Ectodermal cell (in vitro differentiated cells): ENCODE measurements around the gene RUNX2.
"Not testable (repeated sequence)": the region's sequence is repeated elsewhere in the genome, so short reads cannot be mapped to it uniquely, and the experiment has no call there.

Experiments used
- H3K27ac ChIP-seq: 2 replicates; pipeline ENCODE4 v1.7.0; 2013; ENCODE audit warnings: mild to moderate bottlenecking, low read depth, low read length; ENCODE audit not compliant: insufficient read depth, poor library complexity, severe bottlenecking
- H3K27me3 ChIP-seq: 2 replicates; pipeline ENCODE4 v1.7.0; 2013; ENCODE audit warnings: mild to moderate bottlenecking, low read length; ENCODE audit not compliant: insufficient read depth, control insufficient read depth, poor library complexity, severe bottlenecking
- H3K36me3 ChIP-seq: one replicate; pipeline ENCODE4 v1.7.0; 2013; ENCODE audit warnings: low read length; ENCODE audit not compliant: control insufficient read depth, insufficient read depth
- H3K4me1 ChIP-seq: one replicate; pipeline ENCODE4 v1.7.0; 2013; ENCODE audit warnings: low read length; ENCODE audit not compliant: control insufficient read depth, insufficient read depth
- H3K4me3 ChIP-seq: 2 replicates; pipeline ENCODE4 v1.7.0; 2013; ENCODE audit warnings: low read depth, low read length, control low read depth; ENCODE audit not compliant: insufficient read depth
- H3K9me3 ChIP-seq: 2 replicates; pipeline ENCODE4 v1.7.0; 2013; ENCODE audit warnings: mild to moderate bottlenecking, low read length, moderate library complexity; ENCODE audit not compliant: control insufficient read depth
- WGBS, 2 experiments: methylation state at CpG; one replicate each; pipeline ENCODE4 v1.1.7; 2013; ENCODE audit warnings: missing lambda C conversion rate in 2 of 2; 5-methylcytosine and 5-hydroxymethylcytosine counted together

RUNX2 gene

DNA sequence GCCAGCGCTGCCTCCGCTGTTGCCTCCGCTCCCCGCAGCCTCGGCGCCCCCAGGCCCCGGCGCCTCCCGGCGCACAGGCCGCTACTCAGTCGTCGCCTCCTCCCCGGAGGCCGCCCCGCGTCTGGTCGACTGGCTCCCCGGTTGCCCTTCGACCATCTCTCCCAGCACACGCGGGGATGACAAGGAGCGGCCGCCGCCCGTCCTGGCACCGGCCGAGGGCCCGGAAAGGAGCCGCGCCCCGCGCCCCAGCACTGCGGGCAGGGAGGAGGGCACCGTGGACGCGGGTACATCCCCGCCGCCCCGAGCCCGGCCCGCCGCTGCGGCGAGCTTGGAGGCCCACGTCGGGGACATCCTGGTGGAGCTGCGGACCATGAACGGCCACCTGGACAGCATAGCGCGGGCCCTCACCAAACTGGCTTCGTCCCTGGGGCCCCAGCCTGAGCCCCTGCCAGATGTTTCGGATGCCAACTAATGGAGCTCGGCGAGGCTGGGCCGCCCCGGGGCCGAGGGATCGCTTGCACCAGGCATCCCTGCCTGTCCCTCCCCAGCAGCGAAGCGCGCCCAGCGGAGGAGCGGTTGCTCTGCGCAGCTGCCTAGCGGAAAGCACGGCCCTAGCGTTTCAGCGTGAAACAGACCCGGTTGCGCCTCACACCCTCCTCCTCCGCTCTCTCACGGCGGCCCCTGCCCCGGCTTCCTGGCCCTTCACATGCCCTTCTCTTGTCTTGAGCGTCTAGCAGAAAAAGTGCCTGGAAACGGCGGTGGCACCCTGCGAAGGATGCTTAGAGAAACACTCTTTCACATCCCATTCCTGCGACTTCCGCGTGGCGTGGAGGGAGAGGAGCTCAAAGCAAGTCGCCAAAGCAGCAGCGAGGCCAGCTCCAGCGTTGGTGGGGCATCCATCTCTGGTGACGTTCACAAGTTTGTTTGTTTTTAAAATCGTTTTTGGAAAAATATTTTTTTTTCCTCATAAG, 335.4 kb downstream of the RUNX2 start:
- H3K36me3 ChIP-seq: no peaks in the 10 kb centered on the region
- peaks cover 8% of the 10 kb centered on the region for H3K4me1 ChIP-seq
- H3K27me3 ChIP-seq: peaks cover 16% of the 10 kb centered on the region
- no peak overlapping the region for H3K27ac ChIP-seq
- 83 to 85% methylated on average over 87 to 88 of the region's 88 CpGs for WGBS, 2 experiments
- H3K4me3 ChIP-seq: no peak overlapping the region
- H3K9me3 ChIP-seq: no peaks in the 10 kb centered on the region

DNA sequence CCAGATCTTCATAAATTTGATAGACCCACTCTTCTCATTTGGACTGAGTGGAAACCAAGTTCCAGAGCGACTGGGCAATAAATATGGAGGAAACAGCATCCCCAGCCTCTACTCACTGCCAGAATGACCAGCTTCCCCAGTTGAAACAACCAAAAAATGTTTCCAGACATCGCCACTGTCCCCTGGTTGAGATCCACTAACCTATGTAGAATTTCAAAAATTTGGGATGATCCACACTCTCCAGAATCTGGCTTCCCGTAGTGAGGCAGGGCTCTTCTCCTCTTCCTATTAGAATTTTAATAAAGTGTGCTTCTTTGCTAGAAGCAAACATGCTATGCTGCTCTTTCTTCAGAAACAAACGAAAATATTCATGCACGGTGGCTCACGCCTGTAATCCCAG, 336.6 kb downstream of the RUNX2 start:
- H3K9me3 ChIP-seq: no peaks in the 10 kb centered on the region
- H3K27me3 ChIP-seq: peaks cover 16% of the 10 kb centered on the region
- H3K4me3 ChIP-seq: no peak overlapping the region
- no peaks in the 10 kb centered on the region for H3K36me3 ChIP-seq
- no peak overlapping the region for H3K27ac ChIP-seq
- WGBS, 2 experiments: 93 to 95% methylated on average over 6 of the region's 6 CpGs
- peaks cover 8% of the 10 kb centered on the region for H3K4me1 ChIP-seq

DNA sequence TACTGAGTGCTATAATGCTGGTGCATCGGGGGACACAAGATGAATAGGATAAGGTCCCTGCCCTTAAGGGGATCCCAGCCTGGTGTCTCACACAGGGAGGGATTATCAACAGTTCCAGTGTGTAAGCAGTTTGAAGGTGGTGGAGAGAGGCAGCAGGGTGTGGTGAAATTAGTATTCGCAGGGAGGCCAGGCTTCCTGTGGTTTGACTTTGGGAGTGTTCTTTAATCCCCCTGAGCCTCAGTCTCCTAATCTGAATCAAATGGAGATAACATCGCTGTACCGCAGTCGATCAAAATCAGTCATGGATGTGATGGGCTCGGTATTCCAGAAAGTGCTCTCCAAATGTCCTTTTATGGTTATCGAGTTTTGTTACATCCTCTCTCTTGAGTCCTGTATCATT, 337.7 kb downstream of the RUNX2 start:
- H3K36me3 ChIP-seq: no peaks in the 10 kb centered on the region
- H3K9me3 ChIP-seq: no peaks in the 10 kb centered on the region
- no peak overlapping the region for H3K4me3 ChIP-seq
- H3K27ac ChIP-seq: no peak overlapping the region
- H3K4me1 ChIP-seq: peaks cover 8% of the 10 kb centered on the region
- 88 to 90% methylated on average over 7 of the region's 7 CpGs for WGBS, 2 experiments
- peaks cover 16% of the 10 kb centered on the region for H3K27me3 ChIP-seq

DNA sequence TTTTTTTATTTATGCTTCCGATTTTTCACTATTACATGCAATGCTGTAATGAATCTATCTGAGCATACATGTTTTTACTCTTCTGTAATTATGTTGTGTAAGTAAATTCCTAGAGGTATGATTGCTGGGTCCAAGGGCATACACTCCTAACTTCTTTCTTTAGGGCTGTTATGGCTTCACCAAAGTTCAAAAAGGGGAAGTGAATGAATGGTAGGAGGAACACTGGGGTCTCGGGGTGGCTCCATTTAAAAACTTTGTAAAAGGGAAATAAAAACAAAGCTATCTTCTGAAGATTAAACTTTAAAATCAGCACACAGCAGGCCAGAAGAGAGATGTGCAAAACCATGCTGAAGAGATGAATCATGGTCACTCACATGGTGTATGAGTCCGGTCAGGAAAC, 338.7 kb downstream of the RUNX2 start:
- WGBS, 2 experiments: 90 to 98% methylated on average over 2 of the region's 3 CpGs

DNA sequence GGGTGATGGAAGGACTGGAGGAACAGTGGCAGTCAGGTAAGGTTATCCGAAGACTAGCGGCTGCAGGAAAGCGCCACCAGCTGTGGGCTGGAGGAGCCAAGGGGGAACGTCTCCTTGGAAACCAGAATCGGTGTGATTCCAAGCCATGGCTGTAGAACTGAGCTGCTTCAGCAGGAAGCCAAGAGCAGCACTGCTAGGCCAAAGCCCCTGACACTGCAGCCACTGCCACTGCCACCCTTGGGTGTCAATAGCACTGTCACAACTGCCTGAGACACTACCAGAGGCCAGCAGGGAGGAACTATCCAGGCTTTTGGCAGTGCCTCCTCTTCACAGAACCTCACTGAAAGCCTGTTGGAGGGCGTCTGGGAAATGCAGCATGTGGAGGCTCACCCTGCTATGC, 339.2 kb downstream of the RUNX2 start:
- no peak overlapping the region for H3K27ac ChIP-seq
- no peaks in the 10 kb centered on the region for H3K36me3 ChIP-seq
- 58 to 62% methylated on average over 6 of the region's 6 CpGs for WGBS, 2 experiments
- H3K27me3 ChIP-seq: peaks cover 16% of the 10 kb centered on the region
- H3K9me3 ChIP-seq: no peaks in the 10 kb centered on the region
- peaks cover 8% of the 10 kb centered on the region for H3K4me1 ChIP-seq
- H3K4me3 ChIP-seq: no peak overlapping the region

More for the DNA sequence above, 338.7 kb downstream of the RUNX2 start:
- Histone ChIP-seq H3K4me3 (no peak overlapping the region), H3K36me3 (no peaks in the 10 kb centered on the region), H3K4me1 (peaks cover 8% of the 10 kb centered on the region), H3K27ac (no peak overlapping the region), H3K9me3 (no peaks in the 10 kb centered on the region), H3K27me3 (peaks cover 16% of the 10 kb centered on the region)

DNA sequence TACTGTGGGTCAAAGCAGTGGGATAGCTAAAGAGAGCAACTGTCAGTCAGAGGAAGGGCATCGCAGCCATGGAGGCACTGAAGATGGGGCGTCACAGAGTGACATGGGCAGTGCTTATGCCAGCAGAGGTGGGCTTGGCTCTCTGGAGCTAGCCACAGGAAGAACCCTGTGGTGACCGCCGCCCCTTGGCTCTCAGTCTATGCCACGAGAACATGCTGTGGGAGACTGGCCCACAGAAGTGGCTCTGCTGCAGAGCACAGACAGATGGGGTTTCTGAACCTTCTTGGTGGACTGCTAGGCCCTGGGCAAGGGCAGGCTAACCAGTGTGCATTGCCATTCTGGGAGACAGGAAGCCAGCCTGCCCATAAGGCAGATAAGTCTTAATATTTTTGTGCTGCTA, 339.6 kb downstream of the RUNX2 start:
- Histone ChIP-seq H3K27ac (no peak overlapping the region), H3K27me3 (peaks cover 12% of the 10 kb centered on the region), H3K9me3 (no peaks in the 10 kb centered on the region), H3K36me3 (no peaks in the 10 kb centered on the region), H3K4me1 (peaks cover 8% of the 10 kb centered on the region), H3K4me3 (no peak overlapping the region)
- 94% methylated on average over 5 of the region's 5 CpGs for WGBS, 2 experiments

DNA sequence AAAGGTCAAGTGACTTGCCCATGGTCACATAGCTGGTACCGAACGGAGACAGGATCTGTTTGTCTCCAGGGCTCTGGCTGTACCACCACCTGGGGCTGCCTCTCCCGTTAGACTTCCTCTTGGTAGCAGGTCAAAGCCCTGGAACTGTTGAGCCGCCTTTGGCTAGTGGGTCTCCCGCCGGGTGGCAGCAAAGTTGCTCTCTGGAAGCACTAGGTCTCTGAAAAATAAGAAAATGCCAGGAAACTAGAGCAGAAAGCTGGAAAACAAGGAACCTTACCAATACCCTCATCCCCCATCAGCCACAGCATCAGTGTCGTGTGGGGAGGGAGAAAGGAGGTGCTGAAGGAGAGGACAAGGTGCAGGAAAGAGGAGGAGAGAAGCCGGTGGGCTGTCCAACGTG, 340.6 kb downstream of the RUNX2 start:
- 89 to 94% methylated on average over 9 of the region's 9 CpGs for WGBS, 2 experiments
- H3K4me3 ChIP-seq: no peak overlapping the region
- H3K36me3 ChIP-seq: no peaks in the 10 kb centered on the region
- H3K4me1 ChIP-seq: peaks cover 8% of the 10 kb centered on the region
- H3K9me3 ChIP-seq: no peaks in the 10 kb centered on the region
- peaks cover 3% of the 10 kb centered on the region for H3K27me3 ChIP-seq
- H3K27ac ChIP-seq: no peak overlapping the region

DNA sequence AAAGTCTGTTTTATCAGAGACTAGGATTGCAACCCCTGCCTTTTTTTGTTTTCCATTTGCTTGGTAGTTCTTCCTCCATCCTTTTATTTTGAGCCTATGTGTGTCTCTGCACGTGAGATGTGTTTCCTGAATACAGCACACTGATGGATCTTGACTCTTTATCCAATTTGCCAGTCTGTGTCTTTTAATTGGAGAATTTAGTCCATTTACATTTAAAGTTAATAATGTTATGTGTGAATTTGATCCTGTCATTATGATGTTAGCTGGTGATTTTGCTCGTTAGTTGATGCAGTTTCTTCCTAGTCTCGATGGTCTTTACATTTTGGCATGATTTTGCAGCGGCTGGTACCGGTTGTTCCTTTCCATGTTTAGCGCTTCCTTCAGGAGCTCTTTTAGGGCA, 345.0 kb downstream of the RUNX2 start:
- not testable (repeated sequence) for H3K27ac ChIP-seq, H3K4me1 ChIP-seq, H3K9me3 ChIP-seq, H3K36me3 ChIP-seq, H3K4me3 ChIP-seq, H3K27me3 ChIP-seq
- WGBS, 2 experiments: 80 to 86% methylated on average over 1 of the region's 6 CpGs

DNA sequence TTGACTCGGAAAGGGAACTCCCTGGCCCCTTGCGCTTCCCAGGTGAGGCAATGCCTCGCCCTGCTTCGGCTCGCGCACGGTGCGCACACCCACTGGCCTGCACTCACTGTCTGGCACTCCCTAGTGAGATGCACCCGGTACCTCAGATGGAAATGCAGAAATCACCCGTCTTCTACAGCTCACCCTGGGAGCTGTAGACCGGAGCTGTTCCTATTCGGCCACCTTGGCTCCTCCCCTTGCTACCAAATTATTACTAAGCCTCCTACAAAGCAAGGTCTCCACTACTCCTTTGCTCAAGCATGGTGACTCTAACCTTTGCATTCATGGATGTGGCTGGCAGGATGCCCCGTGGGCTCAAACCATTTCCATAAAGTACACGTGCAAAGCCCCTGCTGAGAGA, 347.0 kb downstream of the RUNX2 start:
- not testable (repeated sequence) for H3K4me3 ChIP-seq, H3K4me1 ChIP-seq, H3K36me3 ChIP-seq, H3K9me3 ChIP-seq, H3K27me3 ChIP-seq, H3K27ac ChIP-seq
- WGBS, 2 experiments: 57 to 61% methylated on average over 14 of the region's 14 CpGs

DNA sequence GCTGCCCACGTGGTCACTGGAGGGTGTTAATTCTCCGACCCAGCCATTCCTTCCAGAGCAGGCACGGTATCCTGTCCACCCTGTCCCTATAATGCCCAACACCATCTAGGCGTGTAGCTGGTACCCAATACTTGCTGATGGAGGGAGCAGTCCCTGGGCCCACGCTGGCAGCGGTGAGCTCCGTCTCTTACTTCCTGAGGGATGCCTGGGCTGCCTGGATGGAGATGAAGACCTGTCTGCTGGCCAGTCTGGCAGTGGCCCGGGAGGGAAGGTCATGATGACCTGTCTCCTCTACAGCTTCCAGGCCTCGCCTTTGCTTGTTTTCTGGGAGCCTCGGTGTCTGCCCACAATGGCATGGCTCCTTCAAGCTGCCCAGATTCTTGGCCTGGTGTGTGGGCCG, 347.5 kb downstream of the RUNX2 start:
- Histone ChIP-seq H3K4me1 (peaks cover 5% of the 10 kb centered on the region), H3K27me3 (no peaks in the 10 kb centered on the region), H3K4me3 (no peak overlapping the region), H3K36me3 (no peaks in the 10 kb centered on the region), H3K9me3 (no peaks in the 10 kb centered on the region), H3K27ac (no peak overlapping the region)
- 94% methylated on average over 11 of the region's 11 CpGs for WGBS, 2 experiments
